HG02852 (cell line): ENCODE measurements around the gene TBX3.

ENCODE experiments used
- ATAC-seq: cut with Tn5 transposase; IDR thresholded peaks from one replicate; pipeline ENCODE4 v1.9.1; 2021; ENCODE audit warnings: mild to moderate bottlenecking, moderate library complexity; ENCODE audit not compliant: unreplicated experiment

The TBX3 gene

DNA sequence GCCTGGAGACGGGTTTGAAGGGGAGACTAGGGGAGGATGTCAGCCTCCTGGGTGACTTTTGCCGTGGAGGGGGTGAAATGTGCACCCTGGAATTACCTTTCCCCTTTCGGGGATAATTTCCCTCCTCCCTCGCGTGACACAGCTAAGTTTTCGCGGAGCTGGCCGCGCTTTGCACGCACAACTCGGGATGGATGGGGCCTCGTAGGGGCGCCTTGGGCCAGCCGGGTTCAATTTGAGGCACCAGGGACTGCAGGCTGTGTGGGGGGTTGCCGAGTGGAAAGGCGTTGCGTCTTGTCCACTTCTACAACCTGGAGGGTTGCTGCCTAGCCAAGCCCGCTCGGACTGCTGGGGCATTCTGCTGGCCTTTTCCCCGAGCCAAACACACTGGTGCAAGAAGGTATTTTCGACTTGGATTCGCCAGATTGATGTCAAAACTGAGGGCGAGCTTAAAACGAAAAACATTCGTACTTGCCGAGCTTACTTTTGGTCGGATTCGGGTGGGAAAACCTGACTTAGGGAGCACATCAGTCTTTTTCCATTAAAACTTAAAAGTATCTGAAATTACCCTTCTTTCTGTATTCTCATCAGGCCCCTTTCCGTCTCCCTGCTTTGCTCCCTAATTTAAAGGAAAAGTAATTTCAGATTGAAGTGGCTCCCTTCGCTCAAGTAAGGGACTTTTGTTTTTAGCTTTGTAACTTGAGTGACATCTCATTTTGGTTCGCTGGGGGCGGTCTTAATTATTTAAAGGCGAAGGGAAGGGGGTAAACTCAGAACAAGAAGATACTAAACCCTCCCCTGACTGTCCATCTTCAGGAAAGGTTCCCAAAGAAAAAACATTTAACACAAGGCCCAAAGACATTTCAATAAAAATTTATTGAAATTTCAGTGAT, 14.3 kb downstream of the TBX3 start:
- no peak for ATAC-seq

DNA sequence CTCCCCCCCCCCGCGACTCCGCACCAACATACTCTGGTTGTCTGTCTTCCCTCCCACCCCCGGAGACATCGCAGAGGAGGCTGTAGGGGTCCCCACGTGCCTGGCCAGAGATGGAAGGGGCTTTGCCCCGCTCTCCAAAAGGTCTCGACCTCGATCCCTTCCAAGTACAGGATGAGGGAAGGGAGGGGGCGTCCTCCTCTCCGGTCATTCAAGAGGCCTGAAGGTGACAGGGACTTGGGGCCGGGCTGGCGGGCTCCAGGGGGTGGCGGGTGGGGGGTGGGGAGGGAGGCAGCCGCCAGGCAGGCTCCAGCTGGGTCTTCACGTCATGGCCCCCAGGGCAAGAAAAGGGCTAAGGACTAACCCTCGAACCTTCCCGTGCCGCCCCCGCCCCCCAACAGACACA, 15.1 kb downstream of the TBX3 start:
- no peak for ATAC-seq

DNA sequence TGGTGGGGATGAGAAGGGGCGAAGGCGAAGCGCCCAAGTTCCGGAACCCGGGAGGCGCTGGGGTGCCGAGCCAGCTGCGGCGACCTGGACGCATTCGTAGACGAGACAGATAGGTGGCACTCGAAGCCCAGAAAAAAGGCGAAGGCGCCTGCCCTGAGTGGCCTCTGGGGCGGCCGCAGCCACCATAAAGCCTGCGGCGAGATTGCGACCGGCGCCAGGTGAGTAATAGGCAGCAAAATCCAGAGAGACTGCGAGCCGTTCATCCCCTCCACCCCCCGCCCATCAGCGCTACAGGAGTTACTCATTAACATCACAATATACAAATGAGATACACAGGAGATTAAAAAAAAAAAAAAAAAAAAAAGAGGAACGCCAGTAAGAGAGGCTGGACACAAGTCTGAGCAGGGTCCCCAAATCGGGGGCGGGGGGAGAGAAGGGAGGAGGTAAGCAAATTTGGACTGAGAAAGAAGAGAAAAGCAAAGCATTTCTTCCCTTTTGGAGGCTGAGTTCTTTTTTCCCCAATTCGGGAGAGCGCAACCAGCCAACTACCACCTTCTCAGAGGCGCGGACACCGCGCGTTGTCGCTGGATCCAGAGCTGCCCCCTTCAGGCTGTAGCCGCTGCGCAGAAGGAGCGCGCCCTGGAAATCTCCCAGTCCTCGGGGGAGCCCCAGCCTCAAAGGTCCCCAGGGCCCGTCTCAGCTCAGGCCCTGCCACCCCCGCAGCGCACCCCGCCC, 15.7 kb downstream of the TBX3 start:
- no peak for ATAC-seq

DNA sequence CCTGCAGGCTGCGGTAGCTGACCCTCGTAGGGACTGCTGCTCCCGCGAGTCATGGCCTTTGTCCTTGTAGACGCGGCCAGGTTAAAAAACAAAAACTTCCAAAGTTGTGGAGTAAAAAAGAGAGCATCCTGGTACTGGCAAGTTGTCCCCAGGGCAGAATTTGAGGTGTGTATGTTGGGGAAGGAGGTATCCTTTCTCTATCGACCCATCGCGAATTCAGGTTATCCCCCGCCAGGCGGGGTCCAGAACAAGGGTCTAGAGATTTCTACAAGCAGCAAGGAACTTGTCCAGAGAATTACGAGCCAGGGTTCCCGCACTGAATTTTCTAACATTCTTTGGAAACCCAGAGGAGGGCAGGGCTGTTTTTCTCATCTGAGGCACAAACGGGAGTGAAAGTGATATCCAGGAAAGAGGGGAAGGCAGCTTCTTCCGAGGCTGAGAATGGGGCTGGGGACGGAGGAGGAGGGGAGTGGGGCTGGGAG, 16.3 kb downstream of the TBX3 start:
- ATAC-seq: no peak

DNA sequence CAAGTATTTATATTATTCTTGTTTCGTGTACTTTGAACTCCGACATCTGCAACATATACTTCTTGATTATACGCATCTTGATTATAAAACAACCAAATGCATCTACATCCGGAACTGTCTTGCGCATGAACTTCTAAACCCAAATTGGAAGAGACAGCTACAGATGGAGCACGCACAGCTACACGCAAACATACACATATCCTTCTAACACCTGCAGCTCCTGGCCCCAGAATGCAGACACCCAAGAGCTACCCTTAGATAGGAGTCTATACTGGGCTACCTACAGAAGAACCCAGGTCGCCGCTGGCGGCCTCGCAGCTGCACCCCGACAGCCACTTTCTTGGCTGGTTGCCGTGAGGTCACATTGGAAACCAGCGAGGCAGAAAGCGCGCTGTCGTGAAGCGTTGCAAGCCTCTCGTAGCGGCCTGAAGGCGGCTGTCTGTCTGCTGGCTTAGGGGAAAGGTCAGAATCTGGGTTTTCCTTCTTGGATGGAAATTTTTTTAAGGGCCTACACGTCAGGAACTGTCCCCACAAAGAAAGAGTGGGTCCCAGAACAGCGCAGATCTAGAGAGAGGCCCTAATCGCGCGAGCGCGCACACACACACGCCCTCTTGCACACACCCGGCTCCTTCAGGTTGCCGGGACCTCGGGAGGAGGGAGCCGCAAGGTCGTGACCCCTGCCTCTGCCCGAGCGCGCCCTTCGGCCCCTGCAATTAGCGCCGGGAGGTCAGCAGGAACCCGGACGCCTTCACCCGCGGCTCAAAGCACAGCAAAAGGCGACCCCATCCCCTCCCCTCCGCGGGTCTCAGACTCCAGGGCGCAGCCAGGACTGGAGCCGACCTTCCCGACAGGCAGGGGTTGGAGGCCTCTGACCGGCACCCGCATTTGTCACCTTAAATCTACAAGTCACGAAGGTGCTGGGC, 17.0 kb downstream of the TBX3 start:
- no peak for ATAC-seq

DNA sequence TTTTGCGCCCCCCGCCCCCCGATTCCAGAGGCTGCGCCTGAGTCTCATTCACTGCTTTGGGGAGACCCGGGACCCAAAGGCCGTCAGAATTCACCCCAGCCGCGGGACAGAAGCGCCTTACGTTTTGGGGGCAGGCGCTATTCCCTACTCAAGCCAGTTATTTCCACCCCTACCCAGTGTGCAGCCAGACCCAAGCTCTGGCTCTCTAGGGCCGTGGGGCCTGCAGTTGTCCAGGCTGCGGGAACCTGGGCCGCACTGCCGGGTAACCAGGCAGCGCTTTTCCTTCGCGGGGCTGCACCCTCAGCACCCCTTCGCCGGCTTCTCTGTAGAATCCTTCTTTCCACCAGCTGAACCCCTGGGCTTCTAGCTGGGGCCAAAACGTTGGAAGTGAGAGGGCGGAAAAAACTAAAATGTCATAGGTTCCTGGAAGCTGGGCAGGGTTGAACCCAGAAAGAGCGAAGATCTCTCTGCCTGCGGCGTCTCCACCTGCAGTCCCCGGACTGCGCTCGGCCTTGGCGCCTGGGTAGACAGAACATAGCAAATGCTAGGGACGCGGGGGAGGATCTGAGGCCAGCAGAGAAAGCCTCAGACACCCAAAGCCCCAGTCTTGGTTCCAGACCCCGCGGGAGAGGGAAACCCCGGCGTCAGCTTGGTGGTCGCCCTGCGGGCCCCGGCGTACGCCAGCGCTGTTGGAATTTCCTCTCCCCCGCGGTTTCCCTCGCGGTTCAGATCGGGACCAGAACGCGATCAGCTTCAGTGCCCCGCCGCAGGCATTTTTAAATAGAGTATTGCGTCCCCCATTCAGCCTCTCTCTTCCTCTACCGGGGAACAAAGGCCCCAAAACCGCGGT, 18.3 kb downstream of the TBX3 start:
- ATAC-seq: no peak

DNA sequence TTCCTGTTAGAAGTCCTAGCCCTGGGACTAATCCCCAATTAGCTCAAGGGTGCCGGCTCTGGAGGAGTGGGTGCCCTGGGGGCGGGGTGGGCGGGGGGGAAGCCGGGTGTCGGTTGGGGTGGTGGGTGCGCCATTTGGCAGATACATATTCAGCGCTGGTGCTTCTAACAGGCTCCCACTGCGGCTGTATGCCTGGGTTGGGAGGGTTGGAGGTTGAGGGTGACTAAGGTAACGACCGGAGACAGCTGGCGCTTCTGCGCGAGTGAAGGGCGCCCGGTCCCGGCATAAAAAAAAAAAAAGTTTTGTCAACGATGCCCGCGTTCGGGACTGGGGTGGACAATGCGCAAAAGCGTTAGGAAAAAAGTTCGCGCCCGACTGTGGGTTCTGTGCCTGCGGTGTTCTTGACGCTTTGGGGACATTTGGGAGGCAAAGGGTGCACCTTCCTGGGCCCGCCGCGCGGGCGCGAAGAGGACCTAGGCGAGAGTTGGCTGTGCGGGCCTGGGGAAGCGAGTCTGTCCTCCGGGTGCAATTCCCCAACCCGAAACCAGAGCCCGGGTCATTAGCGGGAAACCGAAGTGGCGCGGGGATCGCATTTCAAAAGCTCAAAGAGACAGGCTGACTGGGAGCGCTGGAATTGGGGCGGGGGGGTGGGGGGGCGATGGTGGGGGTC, 19.2 kb downstream of the TBX3 start:
- no peak for ATAC-seq

DNA sequence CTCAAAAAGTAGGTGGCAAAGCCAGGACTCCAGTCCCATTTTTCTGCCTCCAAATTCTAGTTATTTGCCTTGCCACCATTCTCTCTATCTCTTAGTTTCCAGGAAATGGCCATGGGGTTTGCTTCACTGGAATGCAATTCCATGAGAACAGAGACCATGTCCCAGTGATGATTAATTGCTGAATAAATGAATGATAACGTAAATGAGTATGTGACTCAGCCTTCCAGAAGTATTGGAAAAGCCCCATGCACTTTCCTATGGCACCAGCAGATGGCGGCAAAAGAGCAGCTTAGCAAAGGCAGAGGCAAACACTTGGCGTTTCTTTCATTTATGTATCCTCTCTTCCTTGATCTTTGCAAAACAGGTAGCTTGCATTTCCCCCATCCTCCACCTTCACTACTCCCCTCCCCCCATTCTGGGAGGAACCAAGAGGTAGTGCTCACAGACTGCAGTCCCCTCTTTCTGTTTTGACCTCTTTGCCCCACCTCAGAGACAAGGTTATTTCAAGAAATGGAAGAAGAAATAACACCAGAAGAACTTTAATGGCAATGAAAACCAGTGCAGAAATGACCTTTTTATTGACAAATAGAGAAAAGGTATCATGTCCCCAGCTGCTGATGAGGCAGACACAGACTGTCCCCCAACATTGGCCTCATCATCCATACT, 21.3 kb downstream of the TBX3 start:
- ATAC-seq: no peak

DNA sequence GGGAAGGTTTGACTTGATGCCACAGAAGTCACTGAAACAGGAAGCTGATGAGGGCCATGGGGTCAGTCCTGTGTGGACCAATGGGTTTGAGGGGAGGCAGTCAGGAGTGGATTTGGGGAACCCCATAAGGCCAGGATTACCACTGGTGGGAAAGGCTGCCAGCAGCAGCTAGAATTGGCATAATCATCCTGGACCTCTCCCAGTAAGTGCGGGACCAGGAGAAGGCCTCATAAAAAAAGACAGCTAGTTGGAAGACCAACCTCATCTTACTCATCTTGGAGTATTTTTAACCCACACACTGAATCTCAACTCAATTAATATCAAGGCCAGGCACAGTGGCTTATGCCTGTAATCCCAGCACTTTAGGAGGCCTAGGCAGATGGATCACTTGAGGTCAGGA, 22.7 kb downstream of the TBX3 start:
- ATAC-seq: no peak

DNA sequence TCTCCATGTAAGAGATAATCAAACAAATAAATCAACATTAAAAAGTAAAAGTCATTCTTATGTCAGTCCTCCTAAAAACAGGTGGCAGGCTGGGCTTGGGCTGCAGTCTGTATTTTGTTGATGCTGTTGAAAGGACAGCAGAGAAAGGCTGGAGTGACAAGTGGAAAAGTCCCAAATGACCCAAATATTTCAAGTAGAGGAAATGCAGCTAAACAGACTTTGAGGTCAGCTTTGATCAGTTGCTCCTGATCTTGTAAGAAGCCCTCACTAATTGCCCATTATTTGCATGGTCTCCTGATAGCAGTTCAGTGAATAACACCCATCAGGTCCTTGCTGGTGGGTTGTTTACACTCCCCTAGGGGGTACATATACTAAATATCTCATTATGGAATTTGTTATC, 24.9 kb downstream of the TBX3 start:
- ATAC-seq: no peak

DNA sequence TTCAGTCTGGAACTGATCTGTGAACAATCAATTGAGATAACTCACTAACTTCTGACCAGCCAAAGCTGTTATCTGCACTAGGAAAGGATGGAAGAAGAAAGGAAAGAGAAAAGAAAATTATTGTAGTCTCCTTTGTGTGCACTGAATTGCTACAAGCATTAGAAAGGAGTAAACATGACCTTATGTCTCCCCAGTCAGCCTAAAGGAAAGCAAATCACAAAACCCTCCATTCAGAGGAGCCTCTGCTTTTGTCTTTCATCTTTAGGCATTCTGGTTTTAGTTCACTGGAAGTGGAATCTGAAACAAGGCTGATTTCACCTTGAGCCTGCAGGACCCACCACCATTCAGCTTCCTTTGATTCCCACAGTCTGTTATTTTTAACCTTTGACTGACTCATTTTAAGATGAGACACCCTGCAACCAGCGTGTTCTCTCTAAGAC, 26.0 kb downstream of the TBX3 start:
- no peak for ATAC-seq

DNA sequence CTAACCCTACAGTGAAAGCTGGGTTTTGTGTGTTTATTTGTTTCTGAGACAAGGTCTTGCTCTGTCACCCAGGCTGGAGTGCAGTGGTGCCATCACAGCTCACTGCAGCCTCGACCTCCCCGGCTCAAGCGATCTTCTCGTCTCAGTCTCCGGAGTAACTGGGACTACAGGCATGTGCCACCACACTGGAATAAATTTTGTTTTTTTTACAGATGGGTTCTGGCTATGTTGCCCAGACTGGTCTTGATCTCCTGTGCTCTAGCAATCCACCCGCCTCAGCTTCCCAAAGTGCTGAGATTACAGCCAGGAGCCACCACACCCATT, 26.4 kb downstream of the TBX3 start:
- ATAC-seq: no peak

DNA sequence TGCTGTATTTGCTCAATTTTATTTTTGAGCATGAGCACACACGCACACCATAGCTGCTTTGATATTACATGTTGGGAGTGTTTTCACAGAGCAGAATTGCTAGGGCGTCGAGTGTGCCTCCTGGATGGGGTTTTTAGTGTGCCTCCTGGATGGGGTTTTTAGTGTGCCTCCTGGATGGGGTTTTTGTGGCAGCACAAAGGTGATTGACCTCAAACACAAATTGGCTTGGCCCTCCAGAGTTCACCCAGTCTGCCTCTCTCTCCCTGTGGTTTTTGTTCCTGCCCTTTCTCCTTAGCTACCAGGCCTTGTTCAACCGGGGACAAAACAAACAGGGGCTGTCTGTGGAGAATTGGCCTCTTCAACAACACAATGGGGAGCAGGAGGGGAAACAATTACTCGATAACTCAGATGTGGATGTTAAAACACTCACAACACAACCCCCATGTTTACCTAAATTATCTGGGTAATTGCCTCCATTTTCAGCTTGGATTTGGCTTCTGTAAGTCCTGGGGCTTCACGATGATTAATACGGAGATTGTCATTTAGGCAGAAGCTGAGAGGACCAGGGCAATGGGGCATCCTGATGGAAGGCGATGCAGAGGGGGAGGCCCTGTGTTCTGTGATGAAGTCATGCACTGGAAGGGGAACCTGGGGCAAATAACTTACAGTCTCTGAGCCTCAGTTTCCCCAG, 26.9 kb downstream of the TBX3 start:
- no peak for ATAC-seq

DNA sequence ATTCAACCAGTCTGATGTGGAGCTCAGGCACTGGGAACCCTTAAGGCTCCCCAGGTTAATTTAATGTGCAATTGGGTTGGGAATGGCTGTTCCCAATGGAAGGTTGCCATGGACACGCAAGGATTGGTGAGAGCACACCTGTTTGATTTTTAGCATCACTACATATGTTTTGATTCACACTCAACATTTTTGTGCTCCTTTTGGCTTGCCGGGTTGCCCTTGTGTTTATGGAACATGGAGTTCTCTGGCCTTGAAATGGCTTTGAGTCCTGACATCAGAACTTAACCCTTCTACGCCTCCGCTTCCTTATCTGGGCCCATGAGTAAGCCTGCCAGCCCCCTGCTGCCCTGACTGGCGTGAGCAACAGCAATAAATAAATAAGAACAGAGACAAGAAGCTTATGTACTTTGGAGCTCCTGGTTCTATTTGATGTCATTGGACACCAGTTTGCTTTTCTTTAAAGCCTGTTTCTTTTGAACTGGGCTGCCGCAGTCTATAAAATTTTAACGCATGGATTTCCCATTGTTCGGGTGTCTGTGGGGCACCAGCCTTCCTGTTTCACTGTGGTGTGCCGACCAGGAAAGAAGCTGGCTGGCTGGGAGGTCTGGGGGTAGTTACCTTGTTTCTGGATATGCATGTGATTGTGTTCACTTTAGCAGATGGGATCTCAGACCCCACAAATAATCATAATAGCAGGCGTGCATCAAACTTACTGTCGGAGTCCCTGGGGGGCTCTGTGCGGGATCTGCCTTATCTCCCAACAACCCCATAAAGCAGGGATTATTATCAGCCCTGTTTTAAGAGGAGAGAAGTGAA, 27.8 kb downstream of the TBX3 start:
- ATAC-seq: no peak

DNA sequence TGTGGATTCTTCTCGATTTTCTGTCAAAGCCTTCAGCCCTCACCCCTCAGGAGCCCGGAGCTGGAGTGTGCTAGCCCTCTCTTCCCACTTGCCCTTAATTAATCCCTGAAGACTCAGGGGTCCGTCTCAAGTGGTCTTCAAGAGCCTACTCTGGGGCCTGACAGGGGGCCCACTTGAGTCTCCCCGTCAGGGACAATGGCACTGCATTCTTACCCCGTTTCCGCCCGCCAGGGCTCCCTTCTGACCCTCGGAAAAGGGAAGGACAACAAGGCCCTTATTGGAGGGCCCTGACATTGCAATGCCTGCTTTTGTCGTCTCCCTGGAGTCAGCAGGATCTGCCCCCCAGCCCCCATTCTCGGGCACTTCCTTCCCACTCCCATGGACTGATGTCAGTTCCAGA, 34.4 kb downstream of the TBX3 start:
- no peak for ATAC-seq

DNA sequence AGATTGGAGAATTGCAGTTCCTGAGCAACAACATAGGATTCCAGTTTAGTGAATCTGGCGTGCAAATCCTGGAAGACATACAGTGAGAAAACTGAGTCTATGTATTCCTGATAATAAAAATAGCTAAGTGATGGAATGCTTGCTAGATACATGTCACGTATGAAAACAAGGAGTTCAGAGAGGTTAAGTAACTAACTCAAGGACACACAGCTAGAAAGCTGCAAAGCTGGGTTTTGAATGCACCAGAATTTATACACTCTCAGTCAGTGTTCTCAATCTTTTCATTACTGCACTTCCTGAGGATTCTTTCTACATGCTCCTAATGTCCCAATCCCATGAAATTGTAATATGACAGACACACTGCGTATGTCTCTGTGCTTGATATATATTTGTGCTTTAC, 35.3 kb downstream of the TBX3 start:
- no peak for ATAC-seq

DNA sequence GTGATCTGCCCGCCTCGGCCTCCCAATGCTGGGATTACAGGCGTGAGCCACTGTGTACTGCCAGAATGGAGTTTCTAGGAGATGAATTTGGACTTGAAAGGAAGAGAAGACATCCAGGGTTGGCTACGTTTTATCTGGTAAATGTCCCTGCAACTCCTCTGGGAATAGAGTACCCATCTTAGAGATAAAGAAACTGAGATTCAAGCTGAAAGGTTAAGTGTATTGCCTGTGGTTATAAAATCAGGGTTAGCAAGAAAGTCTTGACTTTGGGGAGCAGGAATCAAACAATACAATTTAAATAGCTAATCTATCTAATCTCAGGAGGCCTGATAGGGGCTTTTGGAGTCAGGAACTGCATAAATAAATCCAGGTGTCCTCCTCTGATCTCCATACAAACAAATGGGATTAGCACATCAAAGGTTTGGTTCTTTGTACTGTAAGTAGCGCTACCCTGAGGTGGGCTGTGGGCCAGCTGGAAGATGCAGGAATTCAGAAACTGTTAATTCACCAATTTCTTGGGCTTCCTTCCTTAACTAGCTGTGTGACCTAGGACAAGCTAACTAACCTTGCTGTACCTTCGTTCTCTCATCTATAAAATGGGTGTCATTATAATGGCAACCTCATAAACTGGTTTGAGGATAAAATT, 45.1 kb downstream of the TBX3 start:
- no peak for ATAC-seq
